Heart right ventricle (tissue), 12 donors: ENCODE data around the gene ASIC3. TPM values are rescaled to one million over a fixed set of nuclear protein-coding genes. Genes with fewer than 3 reads are reported as not detected.

ENCODE experiments used
- polyA plus RNA-seq, 2 donors: library from polyadenylated mRNA; stranded (reverse); fragments of 200-250 nt; gene quantifications; one replicate each; pipeline ENCODE4 v1.2.3, GENCODE V29; 2013
- total RNA-seq, 10 donors: library from RNA; stranded (reverse); fragmentation: NEBNext Ultra II Directional in 3 of 10; extraction: Animal tissue kit (Norgen Biotek cat#: 25700) in 3 of 10; gene quantifications; one replicate each; pipeline versions ENCODE4 v1.2.1 to v1.2.4, GENCODE V29; 2021 to 2023
- donor health status: ischemic (EF 13 %, LVEDD 7.1; RV severe dilation, severe dysfunction).
- donor health status: healthy with polysubstance abuse.
- donor health status: DM: no; HTN: yes; CAD: no.
- donor health status: DM: no; HTN: no; CAD: no.
- donor health status: ischemic (EF 25% LVEDD 6.9; RV normal size, moderate dysfunction).
- donor health status: ischemic (EF 25% LVEDD 5.7; RV mildly dilated, moderate dysfunction).
- donor health status: healthy.
- donor health status: nonischemic (EF 11% LVEDD 7.7; RV severe dilation, severe dysfunction).
- donor health status: DM: yes; HTN: yes; CAD: no.
- donor health status: PGD.
- donor health status: ischemic (EF 29% LVEDD 5.4; RV normal size, mild dysfunction).
- donor health status: nonischemic (EF 23%, LVEDD 6.1; RV moderate dilation, normal function).

ASIC3 gene
- total and polyA plus RNA-seq, 12 donors = 3.2 to 38.8 (median 5.6) TPM

Other genes starting within 250 kb of the ASIC3 start
- gene TMEM176B, start 248.2 kb upstream of the ASIC3 start, total RNA-seq = 100 to 1,000 TPM in 2 of 10 donors, 10 to 100 TPM in 8; 19.6 to 149 (median 52.6) TPM
- gene TMEM176B, start 248.2 kb upstream of the ASIC3 start, polyA plus RNA-seq = 10 to 100 TPM; 15.9 to 24.8 TPM
- 10 to 100 TPM; 12.1 to 86.6 (median 22.2) TPM for gene TMEM176A, start 247.8 kb upstream of the ASIC3 start, total RNA-seq
- 10 to 100 TPM; 16.8 to 19.2 TPM for gene TMEM176A, start 247.8 kb upstream of the ASIC3 start, polyA plus RNA-seq
- 1 to 10 TPM in 1 of 10 donors, under 1 TPM in 7, not detected in 2; 0.09 to 1.2 (median 0.37) TPM for gene AOC1, start 196.0 kb upstream of the ASIC3 start, total RNA-seq
- under 1 TPM in 1 of 2 donors, not detected in 1; 0.04 TPM for gene AOC1, start 196.0 kb upstream of the ASIC3 start, polyA plus RNA-seq
- gene KCNH2, start 70.2 kb upstream of the ASIC3 start, total RNA-seq = 100 to 1,000 TPM in 1 of 10 donors, 10 to 100 TPM in 9; 63.2 to 126 (median 78.4) TPM
- gene KCNH2, start 70.2 kb upstream of the ASIC3 start, polyA plus RNA-seq = 10 to 100 TPM; 50.2 to 99.9 TPM
- gene NOS3, start 57.5 kb upstream of the ASIC3 start, total RNA-seq = 10 to 100 TPM in 9 of 10 donors, 1 to 10 TPM in 1; 10.0 to 53.3 (median 13.3) TPM
- 10 to 100 TPM; 11.1 to 25.5 TPM for gene NOS3, start 57.5 kb upstream of the ASIC3 start, polyA plus RNA-seq
- under 1 TPM in 3 of 10 donors, not detected in 7; 0.09 to 0.39 (median 0.10) TPM for gene ATG9B, start 24.0 kb upstream of the ASIC3 start, total RNA-seq
- gene ATG9B, start 24.0 kb upstream of the ASIC3 start, polyA plus RNA-seq = under 1 TPM; 0.45 to 0.59 TPM
- 10 to 100 TPM; 20.9 to 32.4 (median 24.6) TPM for gene ABCB8, start 20.1 kb upstream of the ASIC3 start, total RNA-seq
- gene ABCB8, start 20.1 kb upstream of the ASIC3 start, polyA plus RNA-seq = 10 to 100 TPM; 16.7 to 42.2 TPM
- gene CDK5, start 9.4 kb downstream of the ASIC3 start, total RNA-seq = 10 to 100 TPM in 1 of 10 donors, 1 to 10 TPM in 9; 5.2 to 11.3 (median 7.8) TPM
- 1 to 10 TPM; 5.0 to 7.7 TPM for gene CDK5, start 9.4 kb downstream of the ASIC3 start, polyA plus RNA-seq
- 10 to 100 TPM; 36.0 to 80.5 (median 47.6) TPM for gene SLC4A2, start 11.1 kb downstream of the ASIC3 start, total RNA-seq
- 100 to 1,000 TPM; 101 to 109 TPM for gene SLC4A2, start 11.1 kb downstream of the ASIC3 start, polyA plus RNA-seq
- gene FASTK, start 32.3 kb downstream of the ASIC3 start, total RNA-seq = 100 to 1,000 TPM in 1 of 10 donors, 10 to 100 TPM in 9; 65.0 to 107 (median 75.6) TPM
- 100 to 1,000 TPM in 1 of 2 donors, 10 to 100 TPM in 1; 82.7 to 246 TPM for gene FASTK, start 32.3 kb downstream of the ASIC3 start, polyA plus RNA-seq
- 10 to 100 TPM; 18.5 to 40.3 (median 23.4) TPM for gene TMUB1, start 35.0 kb downstream of the ASIC3 start, total RNA-seq
- gene TMUB1, start 35.0 kb downstream of the ASIC3 start, polyA plus RNA-seq = 10 to 100 TPM; 79.4 to 88.2 TPM
- gene AGAP3, start 37.9 kb downstream of the ASIC3 start, total RNA-seq = 10 to 100 TPM; 40.5 to 93.4 (median 50.3) TPM
- gene AGAP3, start 37.9 kb downstream of the ASIC3 start, polyA plus RNA-seq = 10 to 100 TPM; 40.2 to 67.5 TPM
- 1 to 10 TPM in 2 of 10 donors, under 1 TPM in 5, not detected in 3; 0.30 to 2.0 (median 0.93) TPM for gene GBX1, start 119.2 kb downstream of the ASIC3 start, total RNA-seq
- 1 to 10 TPM in 1 of 2 donors, under 1 TPM in 1; 0.04 to 1.0 TPM for gene GBX1, start 119.2 kb downstream of the ASIC3 start, polyA plus RNA-seq
- gene ASB10, start 138.7 kb downstream of the ASIC3 start, total RNA-seq = 10 to 100 TPM; 17.5 to 44.6 (median 29.1) TPM
- 10 to 100 TPM in 1 of 2 donors, 1 to 10 TPM in 1; 7.2 to 63.4 TPM for gene ASB10, start 138.7 kb downstream of the ASIC3 start, polyA plus RNA-seq
- gene H2BK1, start 162.0 kb downstream of the ASIC3 start, total RNA-seq = not detected
- not detected for gene H2BK1, start 162.0 kb downstream of the ASIC3 start, polyA plus RNA-seq
- gene ABCF2, start 178.7 kb downstream of the ASIC3 start, total RNA-seq = 10 to 100 TPM; 25.2 to 33.8 (median 29.5) TPM
- gene ABCF2, start 178.7 kb downstream of the ASIC3 start, polyA plus RNA-seq = 10 to 100 TPM; 13.0 to 35.2 TPM
- gene CHPF2, start 184.0 kb downstream of the ASIC3 start, total RNA-seq = 10 to 100 TPM; 12.1 to 22.4 (median 17.4) TPM
- gene CHPF2, start 184.0 kb downstream of the ASIC3 start, polyA plus RNA-seq = 10 to 100 TPM; 19.2 to 20.9 TPM
- gene SMARCD3, start 200.2 kb downstream of the ASIC3 start, total RNA-seq = 100 to 1,000 TPM in 5 of 10 donors, 10 to 100 TPM in 5; 78.0 to 119 (median 97.6) TPM
- 100 to 1,000 TPM in 1 of 2 donors, 10 to 100 TPM in 1; 77.7 to 175 TPM for gene SMARCD3, start 200.2 kb downstream of the ASIC3 start, polyA plus RNA-seq